Uterus (tissue), 4 donors: ENCODE measurements around the gene RORB. TPM values are rescaled to one million over a fixed set of nuclear protein-coding genes. Genes with fewer than 3 reads are reported as not detected.

Experiments used
- DNase-seq, 2 donors: peaks; one replicate each; pipeline ENCODE4 v3.0.0-alpha.2; 2019 to 2020
- H3K27ac ChIP-seq, 2 donors: fragments of 200-600 bp; sonication (generic); 1 replicate in 1 of 2; 2 replicates in 1 of 2; pipeline ENCODE4 v1.5.1; 2016 to 2018
- H3K27me3 ChIP-seq, 2 donors: fragments of 200-600 bp; sonication (generic); one replicate each; pipeline ENCODE4 v1.5.1; 2018 to 2019; ENCODE audit warnings: control low read depth in 1 of 2
- H3K36me3 ChIP-seq, 2 donors: fragments of 200-600 bp; sonication (generic); one replicate each; pipeline ENCODE4 v1.5.1; 2019; ENCODE audit warnings: control low read depth in 1 of 2
- H3K4me1 ChIP-seq, 2 donors: fragments of 200-600 bp; sonication (generic); one replicate each; pipeline ENCODE4 v1.5.1; 2018 to 2019; ENCODE audit warnings: control low read depth in 1 of 2
- H3K4me3 ChIP-seq, 2 donors: fragments of 200-600 bp; sonication (generic); 1 replicate in 1 of 2; 2 replicates in 1 of 2; pipeline ENCODE4 v1.5.1; 2018 to 2019; ENCODE audit warnings: mild to moderate bottlenecking in 1 of 2
- H3K9me3 ChIP-seq, 2 donors: fragments of 200-600 bp; sonication (generic); one replicate each; pipeline ENCODE4 v1.5.1; 2019; ENCODE audit warnings: control low read depth in 1 of 2
- CTCF ChIP-seq, 4 experiments: fragments of 200-600 bp in 2 of 4; fragments of 450-650 bp in 2 of 4; sonication (generic) in 2 of 4; IDR thresholded peaks; one replicate each; pipeline ENCODE4 v1.5.1; 2016 to 2019; ENCODE audit warnings: antibody characterized with exemption in 4 of 4, mild to moderate bottlenecking in 2 of 4, moderate library complexity in 1 of 4
- POLR2A ChIP-seq, 2 donors: fragments of 450-650 bp; IDR thresholded peaks; one replicate each; pipeline ENCODE4 v1.6.1; 2016; ENCODE audit warnings: antibody characterized with exemption in 2 of 2, mild to moderate bottlenecking in 1 of 2, moderate library complexity in 1 of 2
- intact Hi-C: fragments of 100-400 bp; cut with DNase I; formaldehyde crosslinking; loops from one replicate; pipeline ENCODE4 v1.15.1; 2023; ENCODE audit warnings: low total_unique reads
- total RNA-seq, 4 donors: library from RNA; depleted of rRNA in 3 of 4; stranded (reverse); fragments of >200 nt in 3 of 4; gene quantifications; one replicate each; pipeline versions ENCODE4 v1.1.0 to v1.2.4, GENCODE V29; 2014 to 2023
- donor health status: DM: yes; HTN: yes; CAD: no.

The RORB gene
- total RNA-seq, 4 donors from 2014 or later: under 0.01 to 32.1 (median 0.64) TPM

- Histone ChIP-seq H3K9me3 (no peaks in the 10 kb centered on the region), H3K27me3 (no peaks in the 10 kb centered on the region), H3K4me1 (no peaks in the 10 kb centered on the region), H3K27ac (no peak overlapping the region), H3K4me3 (no peak overlapping the region), H3K36me3 (no peaks in the 10 kb centered on the region)
- TF ChIP-seq POLR2A (IDR thresholded peaks at IDR 0.05): no peak
- TF ChIP-seq CTCF (IDR thresholded peaks at IDR 0.05): no peak
- DNase-seq: no peak
- intact Hi-C loops: no loop called here
Measured at GRCh38 chr9:74662674-74663073, 165.5 kb downstream of the RORB start.

- intact Hi-C loops: no loop called here
Measured at GRCh38 chr9:74663439-74663838, 166.3 kb downstream of the RORB start.

GRCh38 chr9:74666625-74667316, 169.6 kb downstream of the RORB start:
- Histone ChIP-seq H3K4me1 (no peaks in the 10 kb centered on the region), H3K36me3 (no peaks in the 10 kb centered on the region), H3K27ac (peak overlapping the region in 1 of 2 donors; percentile 54), H3K4me3 (no peak overlapping the region), H3K27me3 (no peaks in the 10 kb centered on the region), H3K9me3 (no peaks in the 10 kb centered on the region)
- intact Hi-C loops: no loop called here
- no peak for TF ChIP-seq POLR2A (IDR thresholded peaks at IDR 0.05)
- no peak for TF ChIP-seq CTCF (IDR thresholded peaks at IDR 0.05)
- peak; percentile 25 to 56 for DNase-seq

More at GRCh38 chr9:74663439-74663838, 166.3 kb downstream of the RORB start:
- no peak overlapping the region for H3K27ac ChIP-seq
- no peaks in the 10 kb centered on the region for H3K4me1 ChIP-seq
- H3K4me3 ChIP-seq: no peak overlapping the region
- TF ChIP-seq POLR2A (IDR thresholded peaks at IDR 0.05) (no peak), CTCF (IDR thresholded peaks at IDR 0.05) (no peak)
- no peaks in the 10 kb centered on the region for H3K27me3 ChIP-seq
- H3K9me3 ChIP-seq: no peaks in the 10 kb centered on the region
- no peaks in the 10 kb centered on the region for H3K36me3 ChIP-seq
- DNase-seq: no peak

GRCh38 chr9:74672237-74672636, 175.1 kb downstream of the RORB start:
- TF ChIP-seq CTCF (IDR thresholded peaks at IDR 0.05) (no peak), POLR2A (IDR thresholded peaks at IDR 0.05) (no peak)
- H3K27me3 ChIP-seq: no peaks in the 10 kb centered on the region
- H3K36me3 ChIP-seq: no peaks in the 10 kb centered on the region
- DNase-seq: no peak
- H3K9me3 ChIP-seq: no peaks in the 10 kb centered on the region
- intact Hi-C loops: no loop called here
- no peak overlapping the region for H3K4me3 ChIP-seq
- no peaks in the 10 kb centered on the region for H3K4me1 ChIP-seq
- no peak overlapping the region for H3K27ac ChIP-seq

- H3K36me3 ChIP-seq: no peaks in the 10 kb centered on the region
- H3K9me3 ChIP-seq: no peaks in the 10 kb centered on the region
- intact Hi-C loops: no loop called here
- no peak overlapping the region for H3K27ac ChIP-seq
- H3K4me3 ChIP-seq: no peak overlapping the region
- no peaks in the 10 kb centered on the region for H3K4me1 ChIP-seq
- DNase-seq: no peak
- no peak for TF ChIP-seq CTCF (IDR thresholded peaks at IDR 0.05)
- no peak for TF ChIP-seq POLR2A (IDR thresholded peaks at IDR 0.05)
- no peaks in the 10 kb centered on the region for H3K27me3 ChIP-seq
Measured at GRCh38 chr9:74674077-74674476, 176.9 kb downstream of the RORB start.
